Measurements from ENCODE around the gene ZNF672.
A peak's percentile ranks its signal among the peaks of the same experiment; 100 is the strongest.
"Not testable (repeated sequence)": the region's sequence is repeated elsewhere in the genome, so short reads cannot be mapped to it uniquely, and the experiment has no call there.

ZNF672 gene

DNA sequence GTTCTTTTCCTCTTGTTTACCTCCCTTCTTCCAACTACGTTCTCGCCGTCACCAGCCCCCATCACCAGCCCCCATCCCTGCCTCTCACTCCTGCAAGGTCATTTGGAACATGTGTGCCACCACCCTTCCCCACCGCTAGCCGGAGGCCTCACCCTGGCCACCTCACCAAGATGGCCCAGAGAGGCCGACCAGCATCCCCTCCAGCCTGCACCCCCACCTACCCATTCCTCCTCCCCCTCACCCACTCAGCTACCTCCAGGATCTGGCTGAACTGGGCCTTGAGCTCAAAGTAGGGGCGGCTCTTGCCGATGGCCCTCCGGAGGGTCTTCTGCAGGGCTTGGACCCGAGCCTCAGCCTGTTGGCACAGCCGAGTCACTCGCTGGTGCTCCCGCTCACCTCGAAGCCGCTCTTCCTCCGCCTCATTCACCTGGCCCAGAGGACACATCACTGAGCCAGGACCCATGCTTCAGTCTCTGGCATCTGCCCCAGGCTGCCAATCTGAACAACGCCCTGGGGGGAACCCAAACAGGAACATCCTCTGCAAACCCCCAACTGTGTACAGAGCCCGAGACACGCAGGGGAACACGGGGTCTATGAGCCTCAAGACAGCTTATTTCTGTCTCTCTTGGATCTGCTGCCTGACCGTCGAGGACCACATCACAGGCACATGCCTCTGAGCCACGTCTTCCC is 25.1 kb upstream of the ZNF672 start:
- FAIRE-seq: no peak

DNA sequence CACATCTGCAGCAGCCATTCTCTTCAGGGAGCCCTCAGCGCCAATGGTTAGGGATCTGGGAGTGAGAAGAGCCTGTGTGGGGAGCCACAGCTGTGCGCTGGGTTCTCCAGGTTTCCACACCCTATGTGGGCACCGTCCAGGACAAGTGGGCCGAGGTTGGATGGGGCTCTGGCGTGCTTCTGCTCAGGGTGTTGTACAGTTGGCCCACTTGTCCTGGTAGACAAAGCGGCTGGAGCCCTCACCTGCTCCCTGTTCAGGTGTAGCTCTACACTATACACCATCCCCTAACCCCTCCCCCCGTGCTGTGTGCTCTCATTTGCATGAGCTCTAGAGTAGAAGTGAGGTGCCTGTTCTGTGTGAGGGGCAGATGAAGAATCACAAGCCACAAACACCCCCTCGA is 24.5 kb upstream of the ZNF672 start:
- FAIRE-seq: no peak
- no peak for DNase-seq (ENCODE audit: low spot score)

More for the DNA sequence above, 25.1 kb upstream of the ZNF672 start:
- DNase-seq (ENCODE audit: low spot score): no peak

GRCh38 chr1:248814351-248814750 is 23.7 kb upstream of the ZNF672 start:
- FAIRE-seq (no peak), DNase-seq (ENCODE audit: low spot score) (no peak)

DNA sequence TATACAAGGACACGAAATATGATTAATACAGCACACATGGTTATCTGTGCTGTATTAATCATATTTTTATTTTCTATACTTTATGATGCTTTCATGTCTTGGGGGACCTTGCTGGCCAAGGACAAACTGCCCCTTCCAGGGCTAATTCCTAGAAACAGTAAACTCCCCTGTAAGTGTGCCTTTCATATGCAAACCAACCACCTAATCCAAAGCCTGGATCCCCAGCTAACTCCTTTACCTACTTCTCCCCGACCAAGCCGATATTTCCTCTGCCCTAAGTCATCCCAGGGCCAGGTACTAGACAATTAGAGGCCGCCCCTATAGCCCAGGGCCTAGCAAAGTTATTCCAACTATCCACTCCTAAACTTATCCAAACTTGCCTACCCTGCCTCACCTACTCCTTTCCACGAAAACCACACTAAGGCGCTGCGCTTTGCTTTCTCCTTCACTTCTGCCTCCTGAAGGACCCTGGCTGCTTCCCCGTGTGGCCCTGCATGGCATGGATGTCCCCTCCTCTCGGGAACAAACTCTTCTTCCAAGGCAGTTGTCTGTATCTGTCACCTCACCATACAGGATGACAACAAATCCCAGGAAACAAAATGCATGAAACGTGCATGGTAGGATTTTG is 22.5 kb upstream of the ZNF672 start:
- no peak for FAIRE-seq
- no peak for DNase-seq (ENCODE audit: low spot score)

- no peak for DNase-seq (ENCODE audit: low spot score)
- FAIRE-seq: no peak
Observed at GRCh38 chr1:248816042-248816851, 21.8 kb upstream of the ZNF672 start.

- DNase-seq (ENCODE audit: low spot score) (no peak), FAIRE-seq (no peak)
Observed at GRCh38 chr1:248817065-248817464, 21.0 kb upstream of the ZNF672 start.

DNA sequence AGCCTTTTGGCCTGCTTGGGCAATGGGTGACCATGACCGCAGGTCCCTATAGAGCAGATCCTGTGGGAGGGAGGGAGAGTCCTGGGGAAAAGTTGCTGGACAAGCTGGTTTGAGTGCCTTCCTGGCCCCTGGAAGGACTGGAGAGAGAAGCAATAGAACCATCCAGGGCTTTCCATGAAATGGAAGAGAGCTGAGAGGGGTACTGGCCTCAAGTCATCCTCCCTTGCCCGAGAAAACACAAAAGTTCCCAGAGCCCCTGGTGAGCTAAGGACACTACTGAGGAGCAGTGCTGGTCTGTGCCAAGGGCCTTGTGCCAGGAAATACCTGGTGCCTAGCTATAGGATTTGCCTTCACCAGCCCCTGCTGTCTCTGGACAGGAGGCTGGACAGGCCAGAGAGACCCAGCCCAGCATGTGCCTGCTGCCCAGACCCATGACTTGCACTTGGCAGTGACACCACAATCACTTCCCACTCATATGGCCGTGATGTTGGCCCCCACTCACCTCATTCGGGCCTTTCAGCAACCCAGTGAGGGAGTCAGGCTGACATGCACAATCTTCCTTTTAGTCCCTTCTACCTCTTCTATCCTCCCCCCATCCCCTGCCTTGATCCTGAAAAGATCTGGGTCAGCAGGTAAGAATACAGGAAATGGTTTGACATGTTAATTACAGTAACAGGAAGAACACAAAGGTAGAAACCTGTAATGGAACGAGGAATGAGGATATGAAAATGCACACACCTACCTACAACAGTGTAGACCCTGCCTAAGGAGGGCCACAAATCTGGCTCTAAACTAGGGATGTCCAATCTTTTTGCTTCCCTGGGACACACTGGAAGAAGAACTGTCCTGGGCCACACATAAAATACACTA is 19.3 kb upstream of the ZNF672 start:
- DNase-seq (ENCODE audit: low spot score) (no peak), FAIRE-seq (no peak)

DNA sequence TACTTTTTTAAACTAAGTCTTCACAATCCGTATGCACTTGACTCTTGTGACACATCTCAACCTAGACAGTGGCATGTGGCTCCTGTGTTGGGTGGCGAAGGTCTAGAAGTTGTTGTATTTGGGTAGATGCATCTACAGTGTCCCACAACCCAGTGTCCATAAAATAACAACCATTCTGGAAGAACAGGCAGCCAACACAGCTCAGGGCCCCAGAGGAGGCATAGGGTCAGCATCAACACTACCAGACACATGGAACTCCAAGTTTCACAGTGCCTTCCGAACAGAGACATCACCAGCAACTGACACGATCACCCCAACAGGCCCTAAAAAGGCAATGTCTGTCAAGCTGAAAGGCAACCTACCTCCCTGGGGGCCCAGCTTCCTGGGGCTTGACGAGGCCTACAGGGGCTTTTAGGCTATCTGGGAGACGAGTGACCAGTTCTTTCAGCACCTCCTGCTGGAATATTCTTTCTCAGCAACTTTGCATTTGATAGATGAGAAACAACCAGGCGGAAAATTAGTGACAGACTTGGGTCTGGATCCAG is 17.9 kb upstream of the ZNF672 start:
- no peak for DNase-seq (ENCODE audit: low spot score)
- FAIRE-seq: no peak

- no peak for FAIRE-seq
- DNase-seq (ENCODE audit: low spot score): peak; percentile 42
Observed at GRCh38 chr1:248821101-248821500, 16.9 kb upstream of the ZNF672 start.

- no peak for FAIRE-seq
- DNase-seq (ENCODE audit: low spot score): no peak
Observed at GRCh38 chr1:248821641-248822040, 16.4 kb upstream of the ZNF672 start.

- FAIRE-seq (no peak), DNase-seq (ENCODE audit: low spot score) (no peak)
Observed at GRCh38 chr1:248822148-248823032, 15.6 kb upstream of the ZNF672 start.

- FAIRE-seq (no peak), DNase-seq (ENCODE audit: low spot score) (no peak)
Observed at GRCh38 chr1:248823517-248824001, 14.5 kb upstream of the ZNF672 start.

GRCh38 chr1:248824301-248824700 is 13.7 kb upstream of the ZNF672 start:
- DNase-seq (ENCODE audit: low spot score): no peak
- FAIRE-seq: no peak

DNA sequence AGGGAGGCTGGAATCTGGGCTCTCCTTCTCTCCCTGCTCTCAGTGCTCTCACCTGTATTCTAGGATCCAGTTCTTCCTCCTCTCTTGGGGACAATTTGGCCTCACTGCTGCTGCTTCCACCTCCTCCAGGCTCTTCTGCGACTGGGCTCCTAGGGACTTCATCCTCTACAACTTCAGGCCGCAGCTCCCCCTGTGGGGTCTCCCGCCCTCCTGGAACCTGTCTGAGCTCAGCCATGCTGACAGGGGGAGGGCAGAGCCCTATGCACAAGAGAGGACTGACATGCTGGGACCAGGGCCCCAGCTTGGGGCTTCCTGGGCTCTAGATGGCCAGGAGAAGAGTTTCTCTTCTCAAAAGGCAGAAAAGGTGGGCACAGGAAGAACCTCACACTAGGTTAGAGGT is 13.3 kb upstream of the ZNF672 start:
- DNase-seq (ENCODE audit: low spot score) (no peak), FAIRE-seq (no peak)

GRCh38 chr1:248825136-248825535 is 12.9 kb upstream of the ZNF672 start:
- FAIRE-seq: no peak
- no peak for DNase-seq (ENCODE audit: low spot score)

DNA sequence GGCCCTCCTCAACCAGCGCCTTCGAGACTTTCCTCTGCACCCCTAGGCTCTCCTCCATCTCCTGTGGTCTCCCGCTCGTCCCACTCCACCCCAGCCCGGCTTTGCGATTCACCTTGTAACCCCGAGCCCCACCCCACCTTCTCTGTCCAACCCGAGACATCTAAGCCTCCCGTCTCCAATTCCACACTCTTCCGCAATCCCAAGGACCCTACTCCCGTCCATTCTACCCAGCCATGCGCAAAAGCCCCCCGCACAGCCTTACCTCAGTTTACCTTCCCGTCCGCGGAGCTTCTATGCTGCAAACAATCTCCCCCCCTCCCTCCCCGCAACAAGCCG is 12.5 kb upstream of the ZNF672 start:
- DNase-seq (ENCODE audit: low spot score) (peak; percentile 10), FAIRE-seq (no peak)

GRCh38 chr1:248825909-248826760 is 11.9 kb upstream of the ZNF672 start, which contains the start of gene SH3BP5L:
TSS of gene SH3BP5L (minus strand) at chr1:248825915. CDS start at chr1:248824935, 980 bp downstream.
- FAIRE-seq (no peak), DNase-seq (ENCODE audit: low spot score) (peak; percentile 87)

- FAIRE-seq (no peak), DNase-seq (ENCODE audit: low spot score) (no peak)
Observed at GRCh38 chr1:248828845-248829244, 9.2 kb upstream of the ZNF672 start.

DNA sequence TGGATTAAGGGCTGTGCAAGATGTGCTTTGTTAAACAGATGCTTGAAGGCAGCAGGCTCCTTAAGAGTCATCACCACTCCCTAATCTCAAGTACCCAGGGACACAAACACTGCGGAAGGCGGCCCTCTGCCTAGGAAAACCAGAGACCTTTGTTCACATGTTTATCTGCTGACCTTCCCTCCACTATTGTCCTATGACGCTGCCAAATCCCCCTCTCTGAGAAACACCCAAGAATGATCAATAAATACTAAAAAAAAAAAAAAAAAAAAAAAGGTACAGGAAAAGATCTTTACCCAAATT is 7.4 kb upstream of the ZNF672 start:
- DNase-seq (ENCODE audit: low spot score); FAIRE-seq: not testable (repeated sequence)
